ENCODE data around the gene PDE11A.

DNA sequence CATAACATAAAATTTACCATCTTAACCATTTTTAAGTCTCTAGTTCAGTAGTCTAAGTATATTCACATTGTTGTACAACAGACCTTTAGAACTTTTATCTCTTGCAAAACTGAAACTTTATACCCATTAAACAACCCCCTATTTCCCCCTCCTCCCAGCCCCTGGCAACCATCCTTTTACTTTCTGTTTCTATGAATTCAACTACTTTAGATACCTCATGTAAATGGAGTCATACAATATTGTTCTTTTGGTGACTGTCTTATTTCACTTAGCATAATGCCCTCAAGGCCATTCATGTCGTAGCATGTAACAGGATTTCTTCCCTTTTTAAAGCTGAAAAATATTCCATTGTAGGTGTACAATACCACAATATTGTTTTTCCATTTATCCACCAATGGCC lies 129.8 kb downstream of the PDE11A start:
- TF ChIP-seq, protein P1, sequence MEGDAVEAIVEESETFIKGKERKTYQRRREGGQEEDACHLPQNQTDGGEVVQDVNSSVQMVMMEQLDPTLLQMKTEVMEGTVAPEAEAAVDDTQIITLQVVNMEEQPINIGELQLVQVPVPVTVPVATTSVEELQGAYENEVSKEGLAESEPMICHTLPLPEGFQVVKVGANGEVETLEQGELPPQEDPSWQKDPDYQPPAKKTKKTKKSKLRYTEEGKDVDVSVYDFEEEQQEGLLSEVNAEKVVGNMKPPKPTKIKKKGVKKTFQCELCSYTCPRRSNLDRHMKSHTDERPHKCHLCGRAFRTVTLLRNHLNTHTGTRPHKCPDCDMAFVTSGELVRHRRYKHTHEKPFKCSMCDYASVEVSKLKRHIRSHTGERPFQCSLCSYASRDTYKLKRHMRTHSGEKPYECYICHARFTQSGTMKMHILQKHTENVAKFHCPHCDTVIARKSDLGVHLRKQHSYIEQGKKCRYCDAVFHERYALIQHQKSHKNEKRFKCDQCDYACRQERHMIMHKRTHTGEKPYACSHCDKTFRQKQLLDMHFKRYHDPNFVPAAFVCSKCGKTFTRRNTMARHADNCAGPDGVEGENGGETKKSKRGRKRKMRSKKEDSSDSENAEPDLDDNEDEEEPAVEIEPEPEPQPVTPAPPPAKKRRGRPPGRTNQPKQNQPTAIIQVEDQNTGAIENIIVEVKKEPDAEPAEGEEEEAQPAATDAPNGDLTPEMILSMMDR (conservative IDR thresholded peaks at IDR 0.05): no peak
- TF ChIP-seq ZFX (IDR thresholded peaks at IDR 0.05): no peak

Measured in C4-2B (cell line).